ENCODE data around the gene BBS2.

Gene BBS2

DNA sequence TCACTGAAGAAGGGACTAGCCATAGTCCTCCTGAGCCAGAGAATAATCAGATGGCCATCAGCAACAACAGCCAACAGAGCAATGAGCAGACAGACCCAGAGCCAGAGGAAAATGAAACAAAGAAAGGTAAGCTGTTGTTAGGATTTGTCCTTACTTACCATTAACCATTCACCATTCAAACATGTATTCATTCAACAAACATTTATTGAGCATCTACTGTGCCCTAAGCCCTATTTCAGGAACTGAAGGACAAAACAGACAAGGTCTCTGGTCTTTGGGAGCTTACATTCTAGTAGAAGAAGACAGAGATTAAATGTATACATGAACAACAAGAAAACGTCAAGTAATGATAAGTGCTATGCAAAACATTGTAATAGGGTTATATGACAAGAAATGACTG lies 49.2 kb downstream of the BBS2 start:
- TF ChIP-seq ZFP3 (CRISPR knock-in tag; IDR thresholded peaks at IDR 0.05) (no peak), ZC3H10 (CRISPR knock-in tag; IDR thresholded peaks at IDR 0.05) (no peak), ARNTL (CRISPR knock-in tag; IDR thresholded peaks at IDR 0.05; ENCODE audit: borderline replicate concordance, low read depth) (no peak)
- TF ChIP-seq, protein P1, sequence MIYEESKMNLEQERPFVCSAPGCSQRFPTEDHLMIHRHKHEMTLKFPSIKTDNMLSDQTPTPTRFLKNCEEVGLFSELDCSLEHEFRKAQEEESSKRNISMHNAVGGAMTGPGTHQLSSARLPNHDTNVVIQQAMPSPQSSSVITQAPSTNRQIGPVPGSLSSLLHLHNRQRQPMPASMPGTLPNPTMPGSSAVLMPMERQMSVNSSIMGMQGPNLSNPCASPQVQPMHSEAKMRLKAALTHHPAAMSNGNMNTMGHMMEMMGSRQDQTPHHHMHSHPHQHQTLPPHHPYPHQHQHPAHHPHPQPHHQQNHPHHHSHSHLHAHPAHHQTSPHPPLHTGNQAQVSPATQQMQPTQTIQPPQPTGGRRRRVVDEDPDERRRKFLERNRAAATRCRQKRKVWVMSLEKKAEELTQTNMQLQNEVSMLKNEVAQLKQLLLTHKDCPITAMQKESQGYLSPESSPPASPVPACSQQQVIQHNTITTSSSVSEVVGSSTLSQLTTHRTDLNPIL (CRISPR knock-in tag; IDR thresholded peaks at IDR 0.05; ENCODE audit: low read depth) = no peak
- ATAC-seq = no peak

- ATAC-seq = no peak
- TF ChIP-seq ISL1 (CRISPR knock-in tag; IDR thresholded peaks at IDR 0.05) = no peak
- TF ChIP-seq ZFP3 (CRISPR knock-in tag; IDR thresholded peaks at IDR 0.05) = no peak
- no peak for TF ChIP-seq ESRRG (CRISPR knock-in tag; IDR thresholded peaks at IDR 0.05)
- no peak for TF ChIP-seq TOX (CRISPR knock-in tag; IDR thresholded peaks at IDR 0.05; ENCODE audit: borderline replicate concordance)
- no peak for TF ChIP-seq GLIS3 (CRISPR knock-in tag; IDR thresholded peaks at IDR 0.05)
- no peak for TF ChIP-seq ZC3H10 (CRISPR knock-in tag; IDR thresholded peaks at IDR 0.05)
- no peak for TF ChIP-seq POU6F1 (CRISPR knock-in tag; IDR thresholded peaks at IDR 0.05; ENCODE audit: borderline replicate concordance, low read depth)
- no peak for TF ChIP-seq ZNF565 (CRISPR knock-in tag; conservative IDR thresholded peaks at IDR 0.05; ENCODE audit: low read depth)
- TF ChIP-seq, protein P2, sequence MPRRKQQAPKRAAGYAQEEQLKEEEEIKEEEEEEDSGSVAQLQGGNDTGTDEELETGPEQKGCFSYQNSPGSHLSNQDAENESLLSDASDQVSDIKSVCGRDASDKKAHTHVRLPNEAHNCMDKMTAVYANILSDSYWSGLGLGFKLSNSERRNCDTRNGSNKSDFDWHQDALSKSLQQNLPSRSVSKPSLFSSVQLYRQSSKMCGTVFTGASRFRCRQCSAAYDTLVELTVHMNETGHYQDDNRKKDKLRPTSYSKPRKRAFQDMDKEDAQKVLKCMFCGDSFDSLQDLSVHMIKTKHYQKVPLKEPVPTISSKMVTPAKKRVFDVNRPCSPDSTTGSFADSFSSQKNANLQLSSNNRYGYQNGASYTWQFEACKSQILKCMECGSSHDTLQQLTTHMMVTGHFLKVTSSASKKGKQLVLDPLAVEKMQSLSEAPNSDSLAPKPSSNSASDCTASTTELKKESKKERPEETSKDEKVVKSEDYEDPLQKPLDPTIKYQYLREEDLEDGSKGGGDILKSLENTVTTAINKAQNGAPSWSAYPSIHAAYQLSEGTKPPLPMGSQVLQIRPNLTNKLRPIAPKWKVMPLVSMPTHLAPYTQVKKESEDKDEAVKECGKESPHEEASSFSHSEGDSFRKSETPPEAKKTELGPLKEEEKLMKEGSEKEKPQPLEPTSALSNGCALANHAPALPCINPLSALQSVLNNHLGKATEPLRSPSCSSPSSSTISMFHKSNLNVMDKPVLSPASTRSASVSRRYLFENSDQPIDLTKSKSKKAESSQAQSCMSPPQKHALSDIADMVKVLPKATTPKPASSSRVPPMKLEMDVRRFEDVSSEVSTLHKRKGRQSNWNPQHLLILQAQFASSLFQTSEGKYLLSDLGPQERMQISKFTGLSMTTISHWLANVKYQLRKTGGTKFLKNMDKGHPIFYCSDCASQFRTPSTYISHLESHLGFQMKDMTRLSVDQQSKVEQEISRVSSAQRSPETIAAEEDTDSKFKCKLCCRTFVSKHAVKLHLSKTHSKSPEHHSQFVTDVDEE (CRISPR knock-in tag; IDR thresholded peaks at IDR 0.05) = no peak
- no peak for TF ChIP-seq PPARA (CRISPR knock-in tag; IDR thresholded peaks at IDR 0.05; ENCODE audit: borderline replicate concordance)
- TF ChIP-seq ZNF8 (CRISPR knock-in tag; IDR thresholded peaks at IDR 0.05) = no peak
- no peak for TF ChIP-seq TCF4 (CRISPR knock-in tag; IDR thresholded peaks at IDR 0.05; ENCODE audit: borderline replicate concordance)
- TF ChIP-seq, protein P1 (CRISPR knock-in tag; IDR thresholded peaks at IDR 0.05; ENCODE audit: low read depth) = no peak
- TF ChIP-seq, protein P3, sequence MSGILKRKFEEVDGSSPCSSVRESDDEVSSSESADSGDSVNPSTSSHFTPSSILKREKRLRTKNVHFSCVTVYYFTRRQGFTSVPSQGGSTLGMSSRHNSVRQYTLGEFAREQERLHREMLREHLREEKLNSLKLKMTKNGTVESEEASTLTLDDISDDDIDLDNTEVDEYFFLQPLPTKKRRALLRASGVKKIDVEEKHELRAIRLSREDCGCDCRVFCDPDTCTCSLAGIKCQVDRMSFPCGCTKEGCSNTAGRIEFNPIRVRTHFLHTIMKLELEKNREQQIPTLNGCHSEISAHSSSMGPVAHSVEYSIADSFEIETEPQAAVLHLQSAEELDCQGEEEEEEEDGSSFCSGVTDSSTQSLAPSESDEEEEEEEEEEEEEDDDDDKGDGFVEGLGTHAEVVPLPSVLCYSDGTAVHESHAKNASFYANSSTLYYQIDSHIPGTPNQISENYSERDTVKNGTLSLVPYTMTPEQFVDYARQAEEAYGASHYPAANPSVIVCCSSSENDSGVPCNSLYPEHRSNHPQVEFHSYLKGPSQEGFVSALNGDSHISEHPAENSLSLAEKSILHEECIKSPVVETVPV (CRISPR knock-in tag; IDR thresholded peaks at IDR 0.05) = no peak
- no peak for TF ChIP-seq ZFP30 (CRISPR knock-in tag; IDR thresholded peaks at IDR 0.05)
- TF ChIP-seq, protein P4, sequence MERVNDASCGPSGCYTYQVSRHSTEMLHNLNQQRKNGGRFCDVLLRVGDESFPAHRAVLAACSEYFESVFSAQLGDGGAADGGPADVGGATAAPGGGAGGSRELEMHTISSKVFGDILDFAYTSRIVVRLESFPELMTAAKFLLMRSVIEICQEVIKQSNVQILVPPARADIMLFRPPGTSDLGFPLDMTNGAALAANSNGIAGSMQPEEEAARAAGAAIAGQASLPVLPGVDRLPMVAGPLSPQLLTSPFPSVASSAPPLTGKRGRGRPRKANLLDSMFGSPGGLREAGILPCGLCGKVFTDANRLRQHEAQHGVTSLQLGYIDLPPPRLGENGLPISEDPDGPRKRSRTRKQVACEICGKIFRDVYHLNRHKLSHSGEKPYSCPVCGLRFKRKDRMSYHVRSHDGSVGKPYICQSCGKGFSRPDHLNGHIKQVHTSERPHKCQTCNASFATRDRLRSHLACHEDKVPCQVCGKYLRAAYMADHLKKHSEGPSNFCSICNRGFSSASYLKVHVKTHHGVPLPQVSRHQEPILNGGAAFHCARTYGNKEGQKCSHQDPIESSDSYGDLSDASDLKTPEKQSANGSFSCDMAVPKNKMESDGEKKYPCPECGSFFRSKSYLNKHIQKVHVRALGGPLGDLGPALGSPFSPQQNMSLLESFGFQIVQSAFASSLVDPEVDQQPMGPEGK (CRISPR knock-in tag; IDR thresholded peaks at IDR 0.05; ENCODE audit: borderline replicate concordance) = no peak
Observed at GRCh38 chr16:56470232-56470631, 49.6 kb downstream of the BBS2 start.

DNA sequence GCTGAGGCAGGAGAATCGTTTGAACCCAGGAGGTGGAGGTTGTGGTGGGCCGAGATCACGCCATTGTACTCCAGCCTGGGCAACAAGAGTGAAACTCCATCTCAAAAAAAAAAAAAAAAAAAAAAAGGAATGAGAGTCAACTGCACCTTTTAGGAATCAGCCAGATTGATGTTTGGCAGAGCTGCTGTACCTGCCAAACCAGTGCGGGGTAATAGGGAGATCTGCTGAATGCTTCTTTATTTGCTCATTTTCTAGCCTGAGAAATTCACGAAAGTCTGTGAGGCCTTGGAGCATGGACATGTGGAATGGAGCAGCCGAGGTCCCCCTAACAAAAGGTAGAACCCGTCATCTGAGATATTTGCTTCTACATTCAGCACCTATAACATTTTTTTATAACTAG lies 50.1 kb downstream of the BBS2 start:
- ATAC-seq = no peak
- TF ChIP-seq, protein P1 (CRISPR knock-in tag; IDR thresholded peaks at IDR 0.05; ENCODE audit: low read depth) = no peak
